Astrocyte (in vitro differentiated cells and primary cell): Measurements from ENCODE around the gene RPLP2. TPM values are rescaled to one million over a fixed set of nuclear protein-coding genes. Genes with fewer than 3 reads are reported as not detected.

Experiments used
- DNase-seq: peaks from one replicate; pipeline ENCODE4 v3.0.0-alpha.2; 2010; ENCODE audit warnings: low read depth
- FAIRE-seq: peaks from 2 replicates; lab custom pipeline; 2011; peaks lifted over from hg19 to GRCh38; lab: Jason Lieb, UNC
- H2AFZ ChIP-seq: 2 replicates; pipeline ENCODE4 v1.6.0; 2012; ENCODE audit warnings: low read depth, low read length, inconsistent platforms
- H3K27ac ChIP-seq: 2 replicates; pipeline ENCODE4 v1.5.1; 2011; ENCODE audit warnings: low read depth, low read length, inconsistent platforms
- H3K27me3 ChIP-seq: 2 replicates; pipeline ENCODE4 v1.6.0; 2011; ENCODE audit warnings: low read length, inconsistent platforms; ENCODE audit not compliant: insufficient read depth
- H3K36me3 ChIP-seq: 2 replicates; pipeline ENCODE4 v1.5.1; 2011; ENCODE audit warnings: low read length, inconsistent platforms; ENCODE audit not compliant: insufficient read depth
- H3K4me1 ChIP-seq: 2 replicates; pipeline ENCODE4 v1.5.1; 2011; ENCODE audit warnings: low read length, inconsistent platforms; ENCODE audit not compliant: insufficient read depth
- H3K4me2 ChIP-seq: 2 replicates; pipeline ENCODE4 v1.6.0; 2012; ENCODE audit warnings: low read length, inconsistent platforms
- H3K4me3 ChIP-seq: 2 replicates; pipeline ENCODE4 v1.5.1; 2011; ENCODE audit warnings: low read depth, mild to moderate bottlenecking, low read length, inconsistent platforms; ENCODE audit not compliant: insufficient read depth
- H3K79me2 ChIP-seq: 2 replicates; pipeline ENCODE4 v1.6.0; 2012; ENCODE audit warnings: mild to moderate bottlenecking, low read length, inconsistent platforms; ENCODE audit not compliant: insufficient read depth
- H3K9ac ChIP-seq: 2 replicates; pipeline ENCODE4 v1.6.0; 2012; ENCODE audit warnings: mild to moderate bottlenecking, low read length, inconsistent platforms
- H3K9me3 ChIP-seq: 2 replicates; pipeline ENCODE4 v1.5.1; 2012; ENCODE audit warnings: low read depth, mild to moderate bottlenecking, low read length, inconsistent platforms; ENCODE audit not compliant: insufficient read depth
- H4K20me1 ChIP-seq: 2 replicates; pipeline ENCODE4 v1.6.0; 2012; ENCODE audit warnings: low read length, inconsistent platforms; ENCODE audit not compliant: insufficient read depth
- H3K27ac Mint-ChIP-seq: one replicate; pipeline ENCODE4 v1.8.0; 2021; ENCODE audit warnings: mild to moderate bottlenecking, mixed read lengths; ENCODE audit not compliant: unreplicated experiment
- H3K27me3 Mint-ChIP-seq: one replicate; pipeline ENCODE4 v1.8.0; 2021; ENCODE audit warnings: low read depth, mixed read lengths; ENCODE audit not compliant: unreplicated experiment
- H3K36me3 Mint-ChIP-seq: one replicate; pipeline ENCODE4 v1.8.0; 2021; ENCODE audit warnings: low read depth, mixed read lengths; ENCODE audit not compliant: unreplicated experiment
- H3K4me1 Mint-ChIP-seq: one replicate; pipeline ENCODE4 v1.8.0; 2021; ENCODE audit warnings: low read depth, mixed read lengths; ENCODE audit not compliant: unreplicated experiment
- H3K4me3 Mint-ChIP-seq: one replicate; pipeline ENCODE4 v1.8.0; 2021; ENCODE audit warnings: mild to moderate bottlenecking, moderate library complexity, mixed read lengths; ENCODE audit not compliant: unreplicated experiment
- H3K9me3 Mint-ChIP-seq: one replicate; pipeline ENCODE4 v1.8.0; 2021; ENCODE audit warnings: mild to moderate bottlenecking, mixed read lengths; ENCODE audit not compliant: unreplicated experiment
- EZH2 ChIP-seq: IDR thresholded peaks from 2 replicates; pipeline ENCODE4 v1.6.1; 2012; ENCODE audit warnings: mild to moderate bottlenecking, low read length, inconsistent platforms; ENCODE audit not compliant: insufficient read depth
- total RNA-seq: library from RNA; stranded (reverse); gene quantifications from 2 replicates; pipeline ENCODE4 v1.2.1, GENCODE V29; 2021
- TF ChIP-seq, protein P1 (sequence below): IDR thresholded peaks from 2 replicates; pipeline ENCODE4 v1.5.1; 2011; ENCODE audit warnings: low read depth, mild to moderate bottlenecking, inconsistent platforms, low read length, moderate library complexity; ENCODE audit not compliant: insufficient read depth

Gene RPLP2
- total RNA-seq, 1 donor from 2014 or later, result 1,666 TPM

DNA sequence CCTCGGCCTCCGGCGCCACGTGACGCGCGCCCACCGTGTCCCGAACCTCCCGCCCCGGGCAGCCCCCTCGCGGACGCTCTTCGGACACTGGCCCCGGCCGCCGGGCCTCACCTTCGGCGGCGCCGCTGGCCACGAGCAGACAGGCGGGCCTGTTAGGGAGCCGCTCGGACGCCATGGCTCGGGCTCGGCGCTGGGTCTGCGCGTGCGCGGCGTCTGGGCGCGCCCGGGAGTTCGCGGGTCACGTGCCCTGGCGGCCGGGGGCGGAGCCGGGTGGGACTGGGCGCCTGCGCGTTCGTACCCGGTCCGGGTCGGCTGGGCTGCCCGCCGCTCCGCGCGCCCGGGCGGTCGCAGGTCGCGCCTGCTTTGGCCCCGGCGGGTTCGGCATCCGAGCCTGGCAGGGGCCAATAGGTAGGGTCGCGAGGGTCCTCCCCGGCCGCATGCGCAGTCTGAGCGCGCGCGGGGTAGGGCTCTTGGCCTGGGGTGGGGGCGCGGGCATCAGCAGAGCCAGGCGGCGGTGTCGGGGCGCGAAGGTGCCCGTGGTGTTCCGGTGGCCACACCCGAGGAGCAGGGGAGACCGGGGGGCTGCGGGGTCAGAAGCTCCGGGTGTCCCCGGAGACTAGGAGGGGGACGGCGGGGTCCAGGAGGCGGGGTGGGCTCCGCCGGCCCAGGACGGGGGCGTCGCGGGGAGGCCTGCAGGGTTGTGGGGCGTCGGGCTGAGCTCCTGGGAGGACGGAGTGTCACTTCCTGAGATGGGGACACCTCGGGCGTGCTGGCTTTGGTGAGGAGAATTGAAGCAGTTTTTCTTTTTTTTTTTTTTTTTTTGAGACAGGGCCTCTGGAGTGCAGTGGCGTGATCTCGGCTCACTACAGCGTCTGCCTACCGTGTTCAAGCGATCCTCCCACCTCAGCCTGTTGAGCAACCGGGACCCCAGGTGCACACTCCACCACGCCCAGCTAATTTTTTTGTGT is 32.2 kb upstream of the RPLP2 start, which contains the start of gene GATD1:
Gene GATD1, minus strand, starts transcription at position 200 of the 968 bp plus-strand sequence. Its CDS starts 25 bp downstream, at position 175.
- H3K4me3 ChIP-seq, result peak within 1 kb of the TSS; percentile 83
- no peaks in the 10 kb centered on the region for H3K27me3 Mint-ChIP-seq
- peaks cover 4% of the 10 kb centered on the region for H3K36me3 Mint-ChIP-seq
- peaks cover 65% of the 10 kb centered on the region for H4K20me1 ChIP-seq
- no peaks in the 10 kb centered on the region for H3K27me3 ChIP-seq
- FAIRE-seq, result no peak
- no peaks in the 10 kb centered on the region for H3K9me3 ChIP-seq
- peak within 1 kb of the TSS; percentile 80 for H3K27ac Mint-ChIP-seq
- H3K4me2 ChIP-seq, result peak within 1 kb of the TSS; percentile 100
- TF ChIP-seq EZH2, result no peak
- TF ChIP-seq, protein P1, sequence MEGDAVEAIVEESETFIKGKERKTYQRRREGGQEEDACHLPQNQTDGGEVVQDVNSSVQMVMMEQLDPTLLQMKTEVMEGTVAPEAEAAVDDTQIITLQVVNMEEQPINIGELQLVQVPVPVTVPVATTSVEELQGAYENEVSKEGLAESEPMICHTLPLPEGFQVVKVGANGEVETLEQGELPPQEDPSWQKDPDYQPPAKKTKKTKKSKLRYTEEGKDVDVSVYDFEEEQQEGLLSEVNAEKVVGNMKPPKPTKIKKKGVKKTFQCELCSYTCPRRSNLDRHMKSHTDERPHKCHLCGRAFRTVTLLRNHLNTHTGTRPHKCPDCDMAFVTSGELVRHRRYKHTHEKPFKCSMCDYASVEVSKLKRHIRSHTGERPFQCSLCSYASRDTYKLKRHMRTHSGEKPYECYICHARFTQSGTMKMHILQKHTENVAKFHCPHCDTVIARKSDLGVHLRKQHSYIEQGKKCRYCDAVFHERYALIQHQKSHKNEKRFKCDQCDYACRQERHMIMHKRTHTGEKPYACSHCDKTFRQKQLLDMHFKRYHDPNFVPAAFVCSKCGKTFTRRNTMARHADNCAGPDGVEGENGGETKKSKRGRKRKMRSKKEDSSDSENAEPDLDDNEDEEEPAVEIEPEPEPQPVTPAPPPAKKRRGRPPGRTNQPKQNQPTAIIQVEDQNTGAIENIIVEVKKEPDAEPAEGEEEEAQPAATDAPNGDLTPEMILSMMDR, result no peak
- peak within 1 kb of the TSS; percentile 80 for H3K27ac ChIP-seq
- peaks cover 8% of the 10 kb centered on the region for H3K4me1 Mint-ChIP-seq
- peak within 1 kb of the TSS; percentile 86 for H2AFZ ChIP-seq
- H3K36me3 ChIP-seq, result no peaks in the 10 kb centered on the region
- H3K9me3 Mint-ChIP-seq, result no peaks in the 10 kb centered on the region
- peak within 1 kb of the TSS; percentile 91 for H3K9ac ChIP-seq
- peak; percentile 53 for DNase-seq
- peak within 1 kb of the TSS; percentile 93 for H3K4me3 Mint-ChIP-seq
- peaks cover 27% of the 10 kb centered on the region for H3K4me1 ChIP-seq
- H3K79me2 ChIP-seq, result peaks cover 77% of the 10 kb centered on the region

DNA sequence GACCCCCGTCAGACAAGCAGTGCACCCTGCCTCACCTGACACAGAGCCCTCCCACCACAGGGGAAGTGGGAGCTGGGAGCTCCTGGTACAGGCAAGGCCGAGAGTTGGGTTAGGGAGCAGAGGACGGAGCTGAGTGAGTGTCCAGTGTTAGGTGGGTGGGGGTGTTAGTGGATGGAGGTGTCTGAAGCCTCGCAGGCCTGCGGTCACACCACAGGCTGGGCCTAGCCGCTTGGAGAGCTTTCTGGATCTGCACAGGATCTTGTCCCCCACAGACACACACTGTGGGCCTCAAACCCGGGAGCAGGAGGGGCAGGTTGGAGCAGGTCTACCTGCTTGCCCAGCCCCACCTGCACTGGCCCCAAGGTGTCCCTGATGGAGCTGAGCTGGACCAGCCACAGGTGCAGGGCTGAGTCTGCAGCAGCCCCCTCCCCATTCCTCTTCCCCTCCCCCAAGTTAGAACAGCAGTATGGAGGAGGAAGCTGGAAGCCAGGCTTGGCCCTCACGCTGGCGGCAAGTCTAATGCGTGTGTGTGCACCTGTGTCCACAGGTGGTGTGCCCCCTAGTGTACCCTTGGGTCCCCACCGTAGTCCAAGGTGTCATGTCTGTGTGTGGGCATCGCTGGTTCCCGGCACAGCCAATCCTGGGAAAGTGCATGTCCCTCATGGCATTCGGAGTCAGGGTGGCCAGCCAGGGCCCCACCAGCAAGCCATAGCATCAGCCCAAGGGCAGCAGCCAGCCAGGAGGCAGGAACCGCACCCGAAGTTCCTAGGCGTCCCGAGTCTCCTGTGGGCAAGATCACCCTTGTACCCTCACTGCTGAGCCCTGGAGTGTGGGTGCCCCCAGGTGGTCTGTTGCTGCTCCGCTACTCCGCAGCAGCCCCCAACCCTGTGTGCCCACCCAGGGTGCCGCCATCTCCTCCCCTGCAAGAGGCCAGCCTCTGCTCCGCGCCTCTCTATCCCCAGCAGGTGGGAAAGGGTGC is 30.5 kb upstream of the RPLP2 start:
- H3K9me3 Mint-ChIP-seq, result no peaks in the 10 kb centered on the region
- Histone ChIP-seq H3K36me3 (no peaks in the 10 kb centered on the region), H3K27ac (no peak overlapping the region), H3K4me2 (no peak overlapping the region), H2AFZ (no peak overlapping the region), H3K79me2 (peaks cover 60% of the 10 kb centered on the region), H4K20me1 (peaks cover 62% of the 10 kb centered on the region), H3K4me1 (peaks cover 35% of the 10 kb centered on the region), H3K4me3 (no peak overlapping the region), H3K9me3 (no peaks in the 10 kb centered on the region), H3K27me3 (no peaks in the 10 kb centered on the region), H3K9ac (no peak overlapping the region)
- H3K4me1 Mint-ChIP-seq, result peaks cover 15% of the 10 kb centered on the region
- no peak for DNase-seq
- peaks cover 4% of the 10 kb centered on the region for H3K36me3 Mint-ChIP-seq
- H3K27me3 Mint-ChIP-seq, result no peaks in the 10 kb centered on the region
- no peak for FAIRE-seq
- no peak overlapping the region for H3K27ac Mint-ChIP-seq
- TF ChIP-seq, protein P1, result no peak
- TF ChIP-seq EZH2, result no peak
- peak overlapping the region; percentile 54 for H3K4me3 Mint-ChIP-seq
